HPDE6-E6E7 (cell line): Measurements from ENCODE around the gene PRPF8.
"Not testable (repeated sequence)": the region's sequence is repeated elsewhere in the genome, so short reads cannot be mapped to it uniquely, and the experiment has no call there.

Experiments
- DNase-seq: peaks from one replicate; pipeline ENCODE4 v3.0.0; 2011; ENCODE audit warnings: missing footprints; ENCODE audit errors: extremely low spot score

Gene PRPF8

DNA sequence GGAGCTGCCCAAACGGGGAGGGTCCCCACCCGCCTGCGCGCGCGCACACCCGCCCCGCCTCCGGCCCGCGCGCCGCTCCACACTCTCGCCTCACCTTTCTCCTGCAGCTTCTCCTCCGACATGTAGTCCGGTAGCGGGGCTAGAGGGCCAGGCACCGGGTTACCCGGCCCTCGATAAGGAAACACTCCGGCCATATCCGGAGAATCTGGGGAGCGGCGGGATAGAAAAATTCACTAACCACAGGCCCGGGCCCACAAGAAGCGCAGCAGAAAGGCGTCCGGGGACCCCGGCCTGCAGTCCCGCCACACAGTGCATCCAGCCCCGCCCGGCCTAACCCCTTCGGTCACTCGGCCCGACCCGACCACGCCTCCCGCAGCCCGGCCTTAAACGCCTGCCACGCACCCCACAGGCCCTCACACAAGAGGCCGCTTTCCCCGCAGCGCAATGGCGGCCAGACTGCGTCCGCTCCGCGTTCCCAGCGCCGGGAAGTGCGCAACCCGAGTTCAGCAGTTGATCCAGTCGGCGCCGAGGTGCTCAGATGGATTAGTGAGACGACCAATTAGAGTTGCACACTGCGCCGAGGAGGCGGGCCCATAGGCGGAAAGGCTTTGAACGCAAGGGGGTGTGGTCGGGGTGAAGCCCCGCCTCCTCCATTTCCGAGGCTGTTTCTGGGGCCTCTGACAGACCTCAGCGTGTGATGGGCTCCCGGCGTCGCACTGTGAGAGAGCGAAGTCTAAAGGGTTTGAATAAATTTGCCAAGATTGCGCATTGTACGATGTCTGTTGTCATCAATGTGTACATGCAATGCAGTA, at the start of gene PRPF8:
PRPF8 (minus strand) TSS at position 490 of the 812 bp plus-strand sequence; CDS start at position 194, 296 bp downstream.
- DNase-seq, result peak; percentile 99

DNA sequence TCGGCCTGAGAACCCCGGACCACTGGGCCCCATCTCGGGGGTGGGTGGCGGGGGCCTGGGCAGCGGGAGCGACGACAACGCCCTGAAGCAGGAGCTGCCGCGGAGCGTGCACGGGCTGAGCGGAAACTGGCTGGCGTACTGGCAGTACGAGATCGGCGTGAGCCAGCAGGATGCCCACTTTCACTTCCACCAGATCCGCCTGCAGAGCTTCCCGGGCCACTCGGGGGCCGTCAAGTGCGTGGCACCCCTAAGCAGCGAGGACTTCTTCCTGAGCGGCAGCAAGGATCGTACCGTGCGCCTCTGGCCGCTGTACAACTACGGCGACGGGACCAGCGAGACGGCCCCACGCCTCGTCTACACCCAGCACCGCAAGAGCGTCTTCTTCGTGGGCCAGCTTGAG, 49.1 kb upstream of the PRPF8 start:
- no peak for DNase-seq

DNA sequence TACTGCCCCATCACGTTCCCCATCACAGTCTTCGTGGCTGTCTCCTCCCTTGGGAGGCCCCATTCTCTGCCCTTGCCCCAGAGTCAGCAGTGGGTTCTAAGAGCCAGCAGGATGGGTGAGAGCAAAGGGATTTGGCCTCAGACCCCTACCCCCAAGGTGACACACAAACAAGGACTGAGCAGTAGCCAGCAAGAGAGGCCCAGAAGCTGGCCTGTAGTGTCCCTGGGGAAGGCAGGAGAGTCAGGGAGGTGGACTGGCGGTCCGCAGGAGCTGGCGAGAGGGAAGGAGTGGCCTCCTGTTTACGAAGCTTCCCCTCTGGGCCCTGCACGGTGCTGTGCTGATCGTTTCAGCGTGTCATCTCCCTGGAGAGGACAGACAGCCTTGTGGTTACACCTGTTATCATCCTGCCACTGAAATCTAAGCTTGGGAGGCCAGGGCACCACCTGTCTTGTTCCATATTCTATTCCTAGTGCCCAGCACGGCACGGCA, 48.2 kb upstream of the PRPF8 start:
- no peak for DNase-seq

GRCh38 chr17:1732241-1732832, 47.7 kb upstream of the PRPF8 start:
- no peak for DNase-seq

GRCh38 chr17:1731194-1731506, 46.5 kb upstream of the PRPF8 start:
- no peak for DNase-seq

GRCh38 chr17:1730326-1731193, 45.9 kb upstream of the PRPF8 start:
- no peak for DNase-seq

GRCh38 chr17:1729966-1730325, 45.3 kb upstream of the PRPF8 start:
- DNase-seq, result no peak

- DNase-seq, result no peak
Observed at GRCh38 chr17:1727876-1728630, 43.4 kb upstream of the PRPF8 start.

DNA sequence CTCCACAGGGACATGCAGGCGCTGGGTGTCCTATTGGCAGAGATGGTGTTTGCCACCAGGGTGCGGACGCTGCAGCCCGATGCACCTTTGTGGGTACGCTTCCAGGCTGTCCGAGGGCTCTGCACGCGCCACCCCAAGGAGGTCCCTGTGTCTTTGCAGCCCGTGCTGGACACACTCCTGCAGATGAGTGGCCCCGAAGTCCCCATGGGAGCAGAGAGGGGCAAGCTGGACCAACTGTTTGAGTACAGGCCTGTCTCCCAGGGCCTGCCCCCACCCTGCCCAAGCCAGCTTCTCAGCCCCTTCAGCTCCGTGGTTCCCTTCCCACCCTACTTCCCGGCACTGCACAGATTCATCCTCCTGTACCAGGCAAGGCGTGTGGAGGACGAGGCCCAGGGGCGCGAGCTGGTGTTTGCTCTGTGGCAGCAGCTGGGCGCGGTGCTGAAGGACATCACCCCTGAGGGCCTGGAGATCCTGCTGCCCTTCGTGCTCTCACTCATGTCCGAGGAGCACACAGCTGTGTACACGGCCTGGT, 42.7 kb upstream of the PRPF8 start:
- DNase-seq, result no peak

DNA sequence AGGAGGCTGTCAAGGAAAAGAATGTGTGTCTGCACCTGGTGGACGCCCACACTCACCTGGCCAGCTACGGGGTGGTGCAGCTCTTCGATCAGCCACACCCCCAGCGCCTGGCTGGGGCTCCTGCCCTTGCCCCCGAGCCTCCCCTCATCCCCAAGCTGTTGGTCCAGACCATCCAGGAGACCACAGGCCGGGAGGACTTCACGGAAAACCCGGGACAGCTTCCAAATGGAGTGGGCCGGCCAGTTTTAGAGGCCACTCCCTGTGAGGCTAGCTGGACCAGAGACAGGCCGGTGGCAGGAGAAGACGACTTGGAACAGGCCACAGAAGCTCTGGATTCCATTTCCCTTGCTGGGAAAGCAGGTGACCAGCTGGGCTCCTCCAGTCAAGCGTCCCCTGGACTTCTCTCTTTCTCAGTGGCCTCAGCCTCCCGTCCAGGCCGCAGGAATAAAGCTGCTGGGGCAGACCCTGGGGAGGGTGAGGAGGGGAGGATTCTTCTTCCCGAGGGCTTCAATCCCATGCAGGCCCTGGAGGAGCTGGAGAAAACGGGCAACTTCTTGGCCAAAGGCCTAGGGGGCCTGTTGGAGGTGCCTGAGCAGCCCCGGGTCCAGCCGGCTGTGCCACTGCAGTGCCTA, 42.1 kb upstream of the PRPF8 start:
- no peak for DNase-seq

GRCh38 chr17:1725642-1726511, 41.2 kb upstream of the PRPF8 start:
- no peak for DNase-seq

GRCh38 chr17:1724869-1725641, 40.4 kb upstream of the PRPF8 start:
- DNase-seq, result no peak

- peak; percentile 86 for DNase-seq
Observed at GRCh38 chr17:1724351-1724868, 39.7 kb upstream of the PRPF8 start, which contains the start of gene WDR81. Gene WDR81 (plus strand): TSS chr17:1724704. CDS start chr17:1724960, 256 bp downstream.

DNA sequence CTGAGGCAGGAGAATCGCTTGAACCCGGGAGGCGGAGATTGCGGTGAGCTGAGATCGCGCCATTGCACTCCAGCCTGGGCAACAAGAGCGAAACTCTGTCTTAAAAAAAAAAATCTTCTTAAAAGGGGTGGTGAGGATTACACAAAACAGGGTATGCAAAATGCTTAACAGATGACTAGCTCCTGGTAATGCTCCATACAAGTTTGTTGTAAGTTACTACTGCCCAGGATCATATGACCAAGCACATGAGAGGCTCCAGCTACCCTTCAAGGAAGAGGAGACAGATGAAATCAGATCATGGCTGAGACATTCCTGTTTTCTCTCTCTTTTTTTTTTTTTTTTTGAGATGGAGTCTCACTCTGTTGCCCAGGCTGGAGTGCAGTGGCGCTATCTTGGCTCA, 37.4 kb upstream of the PRPF8 start:
- DNase-seq, result not testable (repeated sequence)

GRCh38 chr17:1720856-1721386, 36.3 kb upstream of the PRPF8 start:
- DNase-seq, result no peak

DNA sequence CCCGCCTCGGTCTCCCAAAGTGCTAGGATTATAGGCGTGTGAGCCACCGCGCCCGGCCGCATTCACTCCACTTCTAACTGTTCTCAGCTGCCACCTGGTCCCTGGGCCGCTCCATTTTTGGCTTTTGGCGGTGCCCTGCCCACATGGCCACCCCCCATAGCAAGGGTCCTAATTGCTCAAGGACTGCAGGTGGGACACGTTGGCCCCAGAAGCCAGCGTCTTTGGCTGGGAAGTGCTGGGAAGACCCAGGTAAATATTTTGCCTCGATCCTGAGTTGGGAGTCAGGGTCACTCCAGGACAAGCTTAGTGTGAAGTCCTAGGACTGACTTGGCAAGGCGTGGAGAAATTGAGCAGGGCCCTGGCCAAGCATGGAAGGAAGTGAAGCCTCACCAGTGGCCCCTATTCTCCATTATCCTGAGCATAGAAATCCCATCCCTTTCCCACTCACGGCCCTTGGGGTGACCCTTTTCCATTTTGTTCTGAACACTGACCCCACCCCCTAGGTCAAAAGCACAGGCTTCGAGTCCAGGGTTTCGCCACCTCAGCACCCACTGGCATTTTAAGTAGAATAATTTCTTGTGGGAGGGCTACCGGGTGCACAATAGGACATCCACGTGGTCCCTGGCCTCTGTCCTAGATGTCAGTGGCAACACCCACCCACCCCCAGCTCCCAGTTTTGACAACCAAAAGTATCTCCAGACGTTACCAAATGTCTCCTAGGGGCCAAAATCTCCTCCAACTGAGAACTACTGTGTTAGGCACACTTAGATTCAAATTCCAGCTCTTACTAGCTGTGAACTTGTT, 33.9 kb upstream of the PRPF8 start:
- DNase-seq, result no peak

GRCh38 chr17:1716912-1717695, 32.4 kb upstream of the PRPF8 start:
- peak; percentile 98 for DNase-seq
